ENCODE measurements around the gene STK10.

The STK10 gene

GRCh38 chr5:172223901-172224873, 36.2 kb upstream of the STK10 start:
- peaks cover 27% of the 10 kb centered on the region for H3K36me3 ChIP-seq (ENCODE audit: control insufficient read depth, low read length)
- TF ChIP-seq CTCF (IDR thresholded peaks at IDR 0.05; ENCODE audit: low read depth, low read length, poor library complexity, severe bottlenecking): no peak
- no peak for TF ChIP-seq EZH2phosphoT487 (IDR thresholded peaks at IDR 0.05; ENCODE audit: borderline replicate concordance, low read length)
- no peaks in the 10 kb centered on the region for H3F3A ChIP-seq (ENCODE audit: control insufficient read depth, insufficient read depth)
- H3K4me1 ChIP-seq (ENCODE audit: control insufficient read depth, low read length): no peaks in the 10 kb centered on the region
- H3K79me2 ChIP-seq (ENCODE audit: control insufficient read depth, low read length): peaks cover 6% of the 10 kb centered on the region; the same call in 1 of the 2 replicates
- no peak overlapping the region for H3K27ac ChIP-seq (ENCODE audit: low read depth, low read length)
- no peaks in the 10 kb centered on the region for H3K9me2 ChIP-seq (replicated peaks; ENCODE audit: control insufficient read depth, low read length)
- no peak overlapping the region for H3K4me2 ChIP-seq (ENCODE audit: low read length)
- H3K4me3 ChIP-seq (ENCODE audit: low read length): no peak overlapping the region
- no peaks in the 10 kb centered on the region for H4K20me1 ChIP-seq (ENCODE audit: control insufficient read depth, insufficient read depth, low read depth, low read length)
- H3K27me3 ChIP-seq (ENCODE audit: control insufficient read depth, low read length): no peaks in the 10 kb centered on the region
- H3K9me3 ChIP-seq (ENCODE audit: control insufficient read depth, insufficient read depth, low read length): no peaks in the 10 kb centered on the region

- TF ChIP-seq EZH2phosphoT487 (IDR thresholded peaks at IDR 0.05; ENCODE audit: borderline replicate concordance, low read length) (no peak), CTCF (IDR thresholded peaks at IDR 0.05; ENCODE audit: low read depth, low read length, poor library complexity, severe bottlenecking) (no peak)
- Histone ChIP-seq H3K9me3 (ENCODE audit: control insufficient read depth, insufficient read depth, low read length) (no peaks in the 10 kb centered on the region), H3K4me2 (ENCODE audit: low read length) (no peak overlapping the region), H3K9me2 (replicated peaks; ENCODE audit: control insufficient read depth, low read length) (no peaks in the 10 kb centered on the region), H3K4me3 (ENCODE audit: low read length) (no peak overlapping the region), H3K27me3 (ENCODE audit: control insufficient read depth, low read length) (no peaks in the 10 kb centered on the region), H3K27ac (ENCODE audit: low read depth, low read length) (no peak overlapping the region), H4K20me1 (ENCODE audit: control insufficient read depth, insufficient read depth, low read depth, low read length) (no peaks in the 10 kb centered on the region), H3K79me2 (ENCODE audit: control insufficient read depth, low read length) (peaks cover 21% of the 10 kb centered on the region), H3F3A (ENCODE audit: control insufficient read depth, insufficient read depth) (no peaks in the 10 kb centered on the region), H3K4me1 (ENCODE audit: control insufficient read depth, low read length) (no peaks in the 10 kb centered on the region), H3K36me3 (ENCODE audit: control insufficient read depth, low read length) (peaks cover 35% of the 10 kb centered on the region)
Measured at GRCh38 chr5:172219296-172219695, 31.3 kb upstream of the STK10 start.

- Histone ChIP-seq H3K9me3 (ENCODE audit: control insufficient read depth, insufficient read depth, low read length) (no peaks in the 10 kb centered on the region), H3K27ac (ENCODE audit: low read depth, low read length) (no peak overlapping the region), H3K9me2 (replicated peaks; ENCODE audit: control insufficient read depth, low read length) (no peaks in the 10 kb centered on the region), H3F3A (ENCODE audit: control insufficient read depth, insufficient read depth) (no peaks in the 10 kb centered on the region), H3K4me3 (ENCODE audit: low read length) (no peak overlapping the region), H3K36me3 (ENCODE audit: control insufficient read depth, low read length) (peaks cover 41% of the 10 kb centered on the region), H4K20me1 (ENCODE audit: control insufficient read depth, insufficient read depth, low read depth, low read length) (no peaks in the 10 kb centered on the region), H3K4me1 (ENCODE audit: control insufficient read depth, low read length) (no peaks in the 10 kb centered on the region), H3K79me2 (ENCODE audit: control insufficient read depth, low read length) (peaks cover 21% of the 10 kb centered on the region), H3K27me3 (ENCODE audit: control insufficient read depth, low read length) (no peaks in the 10 kb centered on the region), H3K4me2 (ENCODE audit: low read length) (no peak overlapping the region)
- no peak for TF ChIP-seq CTCF (IDR thresholded peaks at IDR 0.05; ENCODE audit: low read depth, low read length, poor library complexity, severe bottlenecking)
Measured at GRCh38 chr5:172216345-172216744, 28.3 kb upstream of the STK10 start.

Measured in DOHH2 (cell line).